NB4 (cell line): ENCODE results near the gene MBOAT2.
A peak's percentile ranks its signal among the peaks of the same experiment; 100 is the strongest.

Experiments used
- DNase-seq: peaks from one replicate; pipeline ENCODE4 v3.0.0; 2010; ENCODE audit warnings: low read depth
- H3K4me3 ChIP-seq: one replicate; pipeline ENCODE4 v1.5.1; 2011; ENCODE audit warnings: mild to moderate bottlenecking, low read depth, low read length, moderate library complexity
- MYC ChIP-seq: IDR thresholded peaks from 2 replicates; pipeline ENCODE4 v1.6.1; 2011; ENCODE audit warnings: low read depth, low read length
- POLR2A ChIP-seq: IDR thresholded peaks from 2 replicates; pipeline ENCODE4 v1.6.1; 2011; ENCODE audit warnings: mild to moderate bottlenecking; ENCODE audit not compliant: insufficient read length; ENCODE audit errors: extremely low read depth
- TF ChIP-seq, protein P1 (sequence below): IDR thresholded peaks from one replicate; pipeline ENCODE4 v1.5.1; 2012; ENCODE audit warnings: low read depth, low read length
- TF ChIP-seq, protein P2 (sequence below): IDR thresholded peaks from 2 replicates; pipeline ENCODE4 v1.6.1; 2011; ENCODE audit warnings: low read depth, low read length

The MBOAT2 gene

DNA sequence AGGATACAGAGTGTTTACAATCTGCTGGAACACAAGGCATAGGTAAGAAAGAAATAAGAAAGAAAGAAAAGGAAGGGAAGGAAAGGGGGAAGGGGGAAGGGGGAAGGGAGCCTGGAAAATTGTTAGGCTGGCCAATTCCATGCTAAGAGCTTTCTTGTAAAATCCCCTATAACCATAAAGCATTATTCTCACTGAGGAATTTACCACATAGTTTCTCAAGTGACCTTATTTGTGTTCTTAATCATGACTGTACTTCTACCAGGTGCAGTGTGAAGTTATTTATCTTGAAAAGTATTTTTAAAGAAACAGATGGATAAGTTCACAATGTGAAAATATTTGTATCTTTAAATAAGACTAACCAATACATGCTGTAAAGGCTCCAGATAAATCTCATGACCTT, 126.9 kb downstream of the MBOAT2 start:
- no peak for DNase-seq
- TF ChIP-seq MYC, result no peak
- H3K4me3 ChIP-seq, result no peak overlapping the region

DNA sequence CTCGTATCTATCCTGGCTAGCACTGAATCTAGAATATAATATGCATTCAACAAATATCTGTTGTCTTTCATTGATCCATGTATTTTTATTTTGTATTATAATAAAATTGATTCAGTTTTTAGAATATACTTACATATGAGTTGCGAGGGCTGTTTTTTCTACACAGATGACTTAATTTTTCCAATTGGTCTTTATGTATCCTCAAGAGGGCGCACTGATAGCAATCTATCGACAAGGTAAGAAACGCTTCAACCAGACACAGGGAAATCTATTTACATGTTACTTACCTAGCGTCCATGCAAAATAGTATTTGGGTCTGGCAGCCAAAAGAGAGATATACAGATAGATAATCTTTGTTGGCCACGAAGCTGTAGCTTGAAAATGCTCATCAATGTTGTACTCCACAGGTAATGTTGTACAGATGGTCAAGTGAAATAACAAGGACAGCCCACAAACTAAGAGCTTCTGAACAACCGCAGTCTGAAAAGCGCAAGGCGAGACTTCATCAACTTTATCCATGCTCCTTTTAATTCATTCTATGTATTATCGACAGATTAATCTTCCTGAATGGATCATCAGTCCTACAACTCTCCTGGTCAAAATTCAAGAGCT, 130.6 kb downstream of the MBOAT2 start:
- H3K4me3 ChIP-seq, result no peak overlapping the region
- TF ChIP-seq POLR2A, result no peak
- TF ChIP-seq, protein P1, sequence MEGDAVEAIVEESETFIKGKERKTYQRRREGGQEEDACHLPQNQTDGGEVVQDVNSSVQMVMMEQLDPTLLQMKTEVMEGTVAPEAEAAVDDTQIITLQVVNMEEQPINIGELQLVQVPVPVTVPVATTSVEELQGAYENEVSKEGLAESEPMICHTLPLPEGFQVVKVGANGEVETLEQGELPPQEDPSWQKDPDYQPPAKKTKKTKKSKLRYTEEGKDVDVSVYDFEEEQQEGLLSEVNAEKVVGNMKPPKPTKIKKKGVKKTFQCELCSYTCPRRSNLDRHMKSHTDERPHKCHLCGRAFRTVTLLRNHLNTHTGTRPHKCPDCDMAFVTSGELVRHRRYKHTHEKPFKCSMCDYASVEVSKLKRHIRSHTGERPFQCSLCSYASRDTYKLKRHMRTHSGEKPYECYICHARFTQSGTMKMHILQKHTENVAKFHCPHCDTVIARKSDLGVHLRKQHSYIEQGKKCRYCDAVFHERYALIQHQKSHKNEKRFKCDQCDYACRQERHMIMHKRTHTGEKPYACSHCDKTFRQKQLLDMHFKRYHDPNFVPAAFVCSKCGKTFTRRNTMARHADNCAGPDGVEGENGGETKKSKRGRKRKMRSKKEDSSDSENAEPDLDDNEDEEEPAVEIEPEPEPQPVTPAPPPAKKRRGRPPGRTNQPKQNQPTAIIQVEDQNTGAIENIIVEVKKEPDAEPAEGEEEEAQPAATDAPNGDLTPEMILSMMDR, result peak; percentile 71
- TF ChIP-seq MYC, result no peak
- TF ChIP-seq, protein P2, sequence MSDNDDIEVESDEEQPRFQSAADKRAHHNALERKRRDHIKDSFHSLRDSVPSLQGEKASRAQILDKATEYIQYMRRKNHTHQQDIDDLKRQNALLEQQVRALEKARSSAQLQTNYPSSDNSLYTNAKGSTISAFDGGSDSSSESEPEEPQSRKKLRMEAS, result no peak
- DNase-seq, result peak; percentile 70

DNA sequence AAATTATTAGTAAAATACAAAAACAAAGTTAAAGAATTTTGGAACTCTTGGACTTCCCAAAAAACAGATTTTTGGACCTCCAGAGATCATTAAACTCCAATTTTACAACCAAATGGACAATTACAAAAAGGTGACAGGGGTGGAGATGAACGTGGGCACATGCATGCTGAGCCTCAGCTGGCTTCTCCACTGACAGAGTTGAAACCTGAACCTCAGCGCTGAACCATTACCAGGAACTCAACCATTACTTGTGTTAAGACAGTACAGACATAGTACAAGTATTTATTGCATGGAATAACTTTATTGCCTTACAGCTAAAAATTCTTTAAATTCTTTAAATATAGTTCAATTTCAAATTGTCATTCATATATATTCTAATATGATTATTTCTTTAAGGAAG, 133.0 kb downstream of the MBOAT2 start:
- no peak for DNase-seq
- H3K4me3 ChIP-seq, result no peak overlapping the region
- TF ChIP-seq POLR2A (no peak), MYC (no peak)
- TF ChIP-seq, protein P1, result no peak
- TF ChIP-seq, protein P2, result no peak

DNA sequence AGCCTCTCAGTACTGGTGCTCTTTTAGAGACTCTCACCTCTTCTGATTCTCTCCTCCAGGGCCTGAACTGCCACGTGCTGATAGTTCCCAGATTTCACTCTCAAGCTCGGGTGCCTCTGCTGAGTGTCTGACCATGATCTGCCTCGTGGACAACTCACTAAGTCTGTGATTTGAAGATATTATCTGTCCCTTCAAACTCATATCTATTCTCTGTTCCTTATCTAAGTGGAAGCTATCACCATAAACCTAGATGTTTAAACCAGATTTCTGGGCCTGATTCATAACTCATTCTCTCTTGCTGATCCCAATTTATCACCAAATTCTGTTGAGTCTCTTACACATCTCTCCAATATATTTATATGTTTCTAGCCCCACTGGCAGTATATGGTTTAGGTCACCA, 136.1 kb downstream of the MBOAT2 start:
- no peak overlapping the region for H3K4me3 ChIP-seq
- no peak for DNase-seq
- TF ChIP-seq POLR2A (no peak), MYC (no peak)
- TF ChIP-seq, protein P2, result no peak
- TF ChIP-seq, protein P1, result no peak

DNA sequence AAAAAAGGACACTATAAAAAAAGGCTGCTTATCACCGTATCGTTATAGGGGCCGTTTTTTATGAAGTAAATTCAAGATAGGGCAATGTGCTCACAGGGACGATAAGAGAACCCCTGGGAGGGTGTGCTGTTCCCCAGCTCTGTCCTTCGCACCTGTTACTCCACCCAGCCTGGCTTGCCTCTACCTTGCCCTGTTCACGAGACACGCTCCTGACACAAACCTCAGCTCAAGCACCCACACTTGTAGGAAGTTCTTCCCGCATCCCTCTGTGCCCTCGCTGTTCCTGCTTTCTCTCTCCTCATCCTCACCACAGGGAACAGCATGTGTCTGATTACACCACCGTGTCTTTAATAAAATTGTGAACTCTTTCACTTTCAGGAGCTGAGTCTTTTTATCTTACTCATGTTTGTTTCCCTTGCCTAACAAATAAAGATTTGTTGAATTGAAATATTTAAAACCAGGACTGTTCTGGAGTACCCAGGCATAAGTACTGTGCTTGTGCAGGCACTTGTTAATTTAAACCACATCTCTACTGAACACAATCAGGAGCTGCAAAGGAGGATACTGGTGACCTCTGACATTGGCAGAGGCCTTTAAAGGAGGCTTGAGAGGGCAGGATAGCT, 140.0 kb downstream of the MBOAT2 start:
- H3K4me3 ChIP-seq, result no peak overlapping the region
- no peak for DNase-seq
- TF ChIP-seq, protein P2, result no peak
- TF ChIP-seq, protein P1, result no peak
- no peak for TF ChIP-seq POLR2A
- no peak for TF ChIP-seq MYC

DNA sequence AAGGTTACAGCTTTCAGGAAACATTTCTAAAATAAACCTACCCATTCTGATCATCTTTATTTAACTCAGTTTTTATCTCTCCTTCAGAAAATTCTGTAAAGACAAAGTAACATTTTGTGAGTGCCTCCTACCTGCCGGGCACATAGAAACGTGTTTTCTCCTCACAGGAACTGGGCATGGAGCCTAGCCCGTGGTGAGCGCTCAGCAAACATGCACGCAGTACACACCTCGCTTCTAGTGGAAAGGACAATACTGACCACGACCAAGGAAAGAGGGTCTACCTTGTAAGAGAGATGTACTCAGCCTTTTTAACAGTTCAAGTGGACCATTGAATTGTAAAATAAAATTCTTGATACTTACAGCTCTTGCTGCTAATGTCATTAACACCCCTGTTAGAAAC, 141.3 kb downstream of the MBOAT2 start:
- no peak overlapping the region for H3K4me3 ChIP-seq
- TF ChIP-seq, protein P1, result no peak
- TF ChIP-seq MYC (no peak), POLR2A (no peak)
- TF ChIP-seq, protein P2, result no peak
- DNase-seq, result no peak
